H1 (cell line): ENCODE data around the gene CAPS.

Experiments used
- CBX5 ChIP-seq: fragments of 300-800, 300-1000 bp; sonication (generic); IDR thresholded peaks from 2 replicates; pipeline ENCODE4 v1.7.1; 2016; ENCODE audit warnings: antibody characterized with exemption, low read length, low read depth
- EGR1 ChIP-seq: IDR thresholded peaks from 2 replicates; pipeline ENCODE4 v1.6.1; 2011; ENCODE audit warnings: low read depth, low read length, borderline replicate concordance
- EZH2 ChIP-seq: fragments of 200-600 bp; sonication (generic); IDR thresholded peaks from 2 replicates; pipeline ENCODE4 v1.7.1; 2012; ENCODE audit warnings: low read depth, mild to moderate bottlenecking, moderate library complexity, low read length, inconsistent platforms; ENCODE audit not compliant: severe bottlenecking
- JUND ChIP-seq: IDR thresholded peaks from 2 replicates; pipeline ENCODE4 v1.6.1; 2011; ENCODE audit warnings: mild to moderate bottlenecking, improper control_type of control experiment, low read length
- POLR2A ChIP-seq, 2 experiments: IDR thresholded peaks; 1 replicate in 1 of 2; 2 replicates in 1 of 2; pipeline ENCODE4 v1.6.1; 2011; ENCODE audit warnings: low read depth in 2 of 2, low read length in 2 of 2, mild to moderate bottlenecking in 2 of 2; ENCODE audit errors: control extremely low read depth in 1 of 2
- RAD21 ChIP-seq, 2 experiments: IDR thresholded peaks in 1 of 2; conservative IDR thresholded peaks in 1 of 2; 2 replicates each; pipeline ENCODE4 v1.6.1; 2011; ENCODE audit warnings: low read depth in 2 of 2, low read length in 2 of 2, improper control_type of control experiment in 1 of 2, inconsistent platforms in 1 of 2, mild to moderate bottlenecking in 1 of 2, moderate library complexity in 1 of 2
- TCF12 ChIP-seq: IDR thresholded peaks from 2 replicates; pipeline ENCODE4 v1.6.1; 2011; ENCODE audit warnings: low read depth, mild to moderate bottlenecking, low read length
- TF ChIP-seq, protein P1 (sequence below), 3 experiments: IDR thresholded peaks; 1 replicate in 2 of 3; 2 replicates in 1 of 3; pipeline versions ENCODE4 v1.5.1 to v1.6.1; 2011; ENCODE audit warnings: low read length in 3 of 3, mild to moderate bottlenecking in 3 of 3, inconsistent platforms in 2 of 3, low read depth in 1 of 3, moderate library complexity in 1 of 3; ENCODE audit not compliant: insufficient read depth in 1 of 3; ENCODE audit errors: control extremely low read depth in 1 of 3
- TF ChIP-seq, protein P2 (sequence below): IDR thresholded peaks from 2 replicates; pipeline ENCODE4 v1.6.1; 2011; ENCODE audit warnings: low read length, improper control_type of control experiment

DNA sequence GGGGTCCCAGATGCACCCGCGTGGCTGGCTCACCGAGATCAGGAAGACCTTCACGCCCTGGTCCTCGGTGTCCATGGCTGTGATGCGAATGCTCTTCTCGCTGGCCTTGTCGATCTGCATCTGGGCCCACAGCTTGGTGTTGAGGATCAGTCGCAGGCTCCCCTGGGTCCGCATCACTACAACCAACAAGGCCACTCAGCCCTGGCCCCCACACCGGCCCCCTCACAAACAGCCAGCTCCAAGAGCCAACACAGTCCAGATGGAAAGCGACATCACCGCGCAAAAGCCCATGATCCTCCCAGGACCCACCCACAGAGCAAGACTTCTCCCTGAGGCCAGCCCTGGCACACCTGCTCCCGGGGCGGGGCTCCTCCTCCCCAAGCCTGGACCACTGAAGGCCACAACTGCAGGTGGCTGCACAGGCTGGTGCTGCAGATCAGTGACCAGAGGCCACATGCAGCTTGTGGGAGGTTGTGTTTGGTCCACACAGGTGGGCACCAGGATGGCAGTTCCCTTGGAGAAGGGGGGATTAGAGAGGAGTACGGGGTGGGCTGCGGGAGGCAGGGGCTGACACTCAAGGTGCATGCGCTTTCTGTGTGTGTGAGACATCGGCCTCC is 4.5 kb downstream of the CAPS start:
- TF ChIP-seq EGR1, result no peak
- TF ChIP-seq, protein P1, sequence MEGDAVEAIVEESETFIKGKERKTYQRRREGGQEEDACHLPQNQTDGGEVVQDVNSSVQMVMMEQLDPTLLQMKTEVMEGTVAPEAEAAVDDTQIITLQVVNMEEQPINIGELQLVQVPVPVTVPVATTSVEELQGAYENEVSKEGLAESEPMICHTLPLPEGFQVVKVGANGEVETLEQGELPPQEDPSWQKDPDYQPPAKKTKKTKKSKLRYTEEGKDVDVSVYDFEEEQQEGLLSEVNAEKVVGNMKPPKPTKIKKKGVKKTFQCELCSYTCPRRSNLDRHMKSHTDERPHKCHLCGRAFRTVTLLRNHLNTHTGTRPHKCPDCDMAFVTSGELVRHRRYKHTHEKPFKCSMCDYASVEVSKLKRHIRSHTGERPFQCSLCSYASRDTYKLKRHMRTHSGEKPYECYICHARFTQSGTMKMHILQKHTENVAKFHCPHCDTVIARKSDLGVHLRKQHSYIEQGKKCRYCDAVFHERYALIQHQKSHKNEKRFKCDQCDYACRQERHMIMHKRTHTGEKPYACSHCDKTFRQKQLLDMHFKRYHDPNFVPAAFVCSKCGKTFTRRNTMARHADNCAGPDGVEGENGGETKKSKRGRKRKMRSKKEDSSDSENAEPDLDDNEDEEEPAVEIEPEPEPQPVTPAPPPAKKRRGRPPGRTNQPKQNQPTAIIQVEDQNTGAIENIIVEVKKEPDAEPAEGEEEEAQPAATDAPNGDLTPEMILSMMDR (IDR thresholded peaks at IDR 0.05; ENCODE audit: control extremely low read depth in 1 of 3, insufficient read depth in 1 of 3, low read depth in 1 of 3, low read length in 3 of 3), result no peak
- no peak for TF ChIP-seq JUND
- no peak for TF ChIP-seq EZH2
- TF ChIP-seq POLR2A (IDR thresholded peaks at IDR 0.05; ENCODE audit: control extremely low read depth in 1 of 2, low read depth in 2 of 2, low read length in 2 of 2), result no peak
- TF ChIP-seq RAD21 (IDR thresholded peaks at IDR 0.05 in 1 of 2, conservative IDR thresholded peaks at IDR 0.05 in 1 of 2; ENCODE audit: low read depth in 2 of 2, low read length in 2 of 2), result no peak
- TF ChIP-seq TCF12, result no peak
- TF ChIP-seq, protein P2, sequence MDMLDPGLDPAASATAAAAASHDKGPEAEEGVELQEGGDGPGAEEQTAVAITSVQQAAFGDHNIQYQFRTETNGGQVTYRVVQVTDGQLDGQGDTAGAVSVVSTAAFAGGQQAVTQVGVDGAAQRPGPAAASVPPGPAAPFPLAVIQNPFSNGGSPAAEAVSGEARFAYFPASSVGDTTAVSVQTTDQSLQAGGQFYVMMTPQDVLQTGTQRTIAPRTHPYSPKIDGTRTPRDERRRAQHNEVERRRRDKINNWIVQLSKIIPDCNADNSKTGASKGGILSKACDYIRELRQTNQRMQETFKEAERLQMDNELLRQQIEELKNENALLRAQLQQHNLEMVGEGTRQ, result no peak
- TF ChIP-seq CBX5, result no peak
